Astrocyte of the cerebellum (primary cell): ENCODE measurements around the gene PMPCA.

Experiments used
- DNase-seq: peaks from one replicate; pipeline ENCODE4 v3.0.0-alpha.2; 2011; ENCODE audit warnings: low read depth
- H3K4me3 ChIP-seq: 2 replicates; pipeline ENCODE4 v1.5.1; 2011; ENCODE audit warnings: mild to moderate bottlenecking, low read depth, low read length, moderate library complexity
- CTCF ChIP-seq: IDR thresholded peaks from 2 replicates; pipeline ENCODE4 v1.5.1; 2012; ENCODE audit warnings: low read length, low read depth, moderate library complexity, mild to moderate bottlenecking; ENCODE audit errors: missing control alignments
- in situ Hi-C: cut with HindIII; loops from 2 replicates; pipeline ENCODE4 v1.10.0; 2017; ENCODE audit warnings: low sequenced_read_pairs

PMPCA gene

DNA sequence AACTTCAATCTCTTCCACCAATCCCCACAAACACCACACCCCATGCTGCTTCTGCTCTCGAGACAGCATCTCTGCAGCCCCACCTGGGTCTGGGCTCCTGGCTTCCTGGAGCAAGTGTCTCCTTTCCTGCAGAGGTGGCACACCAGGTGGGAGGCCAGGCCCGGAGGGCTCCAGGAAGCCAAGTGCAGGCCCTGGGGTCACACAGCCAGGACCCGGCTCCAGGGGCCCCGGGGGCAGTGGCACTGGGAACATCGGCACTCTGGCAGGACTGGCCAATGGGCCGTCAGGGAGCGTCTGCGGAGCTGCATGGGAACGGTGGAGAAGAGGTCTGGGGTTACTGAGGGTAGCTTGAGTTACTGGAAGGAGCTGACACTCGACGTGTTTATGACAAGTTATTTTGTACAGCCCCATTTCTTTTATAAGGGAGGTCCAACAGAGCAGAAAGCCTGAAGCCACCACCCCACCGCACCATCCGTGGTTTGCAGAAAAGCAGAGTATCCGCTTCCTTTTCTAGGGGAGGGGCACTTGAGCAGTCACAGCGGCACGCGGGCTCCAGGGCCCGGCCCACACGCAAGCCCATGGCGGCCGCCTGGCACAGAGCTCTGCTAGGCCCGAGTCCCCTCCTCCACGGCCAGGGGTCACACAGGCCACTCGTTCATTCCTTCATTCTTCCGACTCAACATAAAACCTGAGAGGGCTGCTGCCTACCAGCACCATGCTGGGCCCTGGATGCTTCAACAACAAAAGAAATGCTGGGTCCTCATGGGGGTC is 43.8 kb downstream of the PMPCA start:
- H3K4me3 ChIP-seq = no peak overlapping the region
- in situ Hi-C loops = no loop called here
- no peak for DNase-seq
- TF ChIP-seq CTCF = no peak

DNA sequence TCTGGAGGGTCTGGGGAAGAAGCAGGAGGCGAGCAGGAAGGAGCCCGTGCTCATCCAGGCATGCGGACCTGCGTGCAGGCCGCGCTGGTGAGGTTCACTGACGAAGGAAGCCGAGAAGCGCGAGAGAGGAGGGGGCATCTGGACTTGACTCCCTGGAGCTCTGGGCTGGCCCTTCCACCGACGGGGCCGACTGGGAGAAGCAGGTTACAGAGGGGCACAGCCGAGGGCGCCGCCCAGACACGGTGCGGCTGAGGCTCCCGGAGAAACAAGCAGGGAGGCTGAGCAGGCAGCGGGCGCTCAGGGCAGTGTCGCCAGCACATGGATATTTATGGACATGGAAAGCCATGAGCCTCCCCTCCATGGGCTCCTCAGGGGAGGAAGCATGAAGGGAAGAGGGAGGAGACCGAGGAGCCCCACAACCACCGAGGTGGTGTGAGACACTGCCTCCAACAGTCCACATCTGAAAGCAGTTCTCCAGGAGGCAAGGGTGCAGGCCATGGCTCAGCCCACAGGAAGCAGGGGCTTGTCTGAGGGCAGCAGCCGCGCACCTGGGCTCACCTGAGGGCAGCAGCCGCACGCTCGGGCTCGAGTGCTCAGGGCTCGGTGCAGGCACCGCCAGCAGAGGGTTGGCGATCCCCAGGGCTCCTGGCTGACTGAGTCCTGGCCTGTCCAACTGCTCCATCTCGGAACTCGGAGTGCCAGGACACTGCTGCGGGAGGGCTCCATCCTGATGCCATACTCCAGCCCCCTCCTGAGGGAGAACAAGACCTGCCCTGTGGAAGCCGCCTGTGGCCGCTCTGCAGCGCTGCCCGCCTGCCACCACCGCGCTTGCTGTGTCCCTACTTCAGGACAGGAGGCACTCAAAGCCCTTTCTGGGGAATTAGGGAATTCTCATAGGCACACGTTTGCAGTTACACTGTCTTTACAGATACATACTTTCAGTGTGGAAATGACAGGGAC is 44.9 kb downstream of the PMPCA start:
- no peak for TF ChIP-seq CTCF
- in situ Hi-C loops = no loop called here
- no peak for DNase-seq
- no peak overlapping the region for H3K4me3 ChIP-seq

GRCh38 chr9:136456258-136456657 is 45.8 kb downstream of the PMPCA start:
- DNase-seq = no peak
- no peak for TF ChIP-seq CTCF
- no peak overlapping the region for H3K4me3 ChIP-seq
- in situ Hi-C loops = no loop called here

DNA sequence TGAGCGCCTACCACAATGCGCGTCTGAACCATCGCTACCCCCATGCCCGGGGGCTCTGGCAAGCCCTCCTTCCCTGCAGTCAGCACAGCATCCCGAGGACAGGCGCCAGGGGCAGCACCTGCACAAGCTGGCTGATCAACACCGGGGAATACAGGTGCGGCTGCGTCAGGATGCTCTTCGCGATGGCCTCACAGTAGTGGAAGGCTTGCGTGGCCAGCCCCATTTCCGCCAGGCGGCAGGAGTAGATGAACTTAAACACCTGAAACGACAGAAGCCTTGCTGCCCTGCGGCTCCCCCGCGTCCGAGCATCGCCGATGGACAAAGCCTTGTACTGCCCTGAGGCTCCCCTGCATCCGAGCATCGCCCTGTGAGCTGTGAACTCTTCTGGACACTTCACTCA is 46.9 kb downstream of the PMPCA start:
- in situ Hi-C loops = no loop called here
- no peak overlapping the region for H3K4me3 ChIP-seq
- no peak for DNase-seq
- TF ChIP-seq CTCF = no peak

GRCh38 chr9:136459425-136459824 is 49.0 kb downstream of the PMPCA start:
- H3K4me3 ChIP-seq = no peak overlapping the region
- in situ Hi-C loops = no loop called here
- no peak for TF ChIP-seq CTCF
- DNase-seq = no peak

GRCh38 chr9:136460772-136461325 is 50.4 kb downstream of the PMPCA start:
- DNase-seq = no peak
- in situ Hi-C loops = no loop called here
- TF ChIP-seq CTCF = no peak
- H3K4me3 ChIP-seq = no peak overlapping the region
